Activated CD4-positive, CD25-positive, alpha-beta regulatory T cell treated with anti-CD3 and anti-CD28 coated beads, Interleukin-2, amount 50 U/mL, for 24 hours (primary cell): Measurements from ENCODE around the gene ADAP1.
A peak's percentile ranks its signal among the peaks of the same experiment; 100 is the strongest.

Experiments
- ATAC-seq, 2 donors: fragments of 150-1000 bp; cut with Tn5 transposase; one replicate each; pipeline ENCODE4 v1.10.0; 2021; ENCODE audit warnings: mild to moderate bottlenecking in 1 of 2, moderate library complexity in 1 of 2

The ADAP1 gene

DNA sequence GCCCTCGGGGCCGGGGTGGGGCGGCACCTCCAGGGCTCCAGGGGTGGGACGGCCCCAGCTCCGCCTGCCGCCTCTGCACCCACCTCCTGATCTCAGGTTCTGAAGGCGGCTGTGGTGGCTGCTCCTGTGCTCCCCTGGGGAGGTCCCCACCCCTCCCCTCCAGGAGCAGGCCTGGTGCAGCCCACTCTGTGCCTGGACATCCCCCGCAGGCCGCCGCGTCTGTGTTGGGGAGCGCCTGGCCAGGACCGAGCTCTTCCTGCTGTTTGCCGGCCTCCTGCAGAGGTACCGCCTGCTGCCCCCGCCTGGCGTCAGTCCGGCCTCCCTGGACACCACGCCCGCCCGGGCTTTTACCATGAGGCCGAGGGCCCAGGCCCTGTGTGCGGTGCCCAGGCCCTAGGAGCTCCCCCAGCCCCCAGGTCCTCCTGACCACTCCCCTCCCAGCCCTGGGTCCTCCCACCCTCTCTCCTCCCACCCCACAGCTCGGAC is 34.0 kb upstream of the ADAP1 start:
- no peak for ATAC-seq

DNA sequence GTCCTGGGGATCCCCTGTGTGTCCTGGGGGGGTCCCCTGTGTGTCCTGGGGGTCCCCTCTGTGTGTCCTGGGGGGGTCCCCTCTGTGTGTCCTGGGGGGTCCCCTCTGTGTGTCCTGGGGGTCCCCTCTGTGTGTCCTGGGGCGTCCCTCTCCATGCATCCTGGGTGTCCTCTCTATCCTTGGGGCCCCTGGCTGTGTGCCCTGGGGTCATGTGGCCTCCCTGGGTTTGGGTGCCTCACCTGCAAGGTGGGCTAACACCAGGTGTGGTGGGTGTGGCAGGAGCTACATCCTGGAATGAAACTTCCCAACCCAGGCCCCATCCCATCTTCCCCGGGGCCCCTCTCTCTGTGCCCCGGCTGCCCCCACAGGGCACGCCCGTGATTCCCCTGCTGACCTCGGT is 33.4 kb upstream of the ADAP1 start:
- ATAC-seq = no peak

DNA sequence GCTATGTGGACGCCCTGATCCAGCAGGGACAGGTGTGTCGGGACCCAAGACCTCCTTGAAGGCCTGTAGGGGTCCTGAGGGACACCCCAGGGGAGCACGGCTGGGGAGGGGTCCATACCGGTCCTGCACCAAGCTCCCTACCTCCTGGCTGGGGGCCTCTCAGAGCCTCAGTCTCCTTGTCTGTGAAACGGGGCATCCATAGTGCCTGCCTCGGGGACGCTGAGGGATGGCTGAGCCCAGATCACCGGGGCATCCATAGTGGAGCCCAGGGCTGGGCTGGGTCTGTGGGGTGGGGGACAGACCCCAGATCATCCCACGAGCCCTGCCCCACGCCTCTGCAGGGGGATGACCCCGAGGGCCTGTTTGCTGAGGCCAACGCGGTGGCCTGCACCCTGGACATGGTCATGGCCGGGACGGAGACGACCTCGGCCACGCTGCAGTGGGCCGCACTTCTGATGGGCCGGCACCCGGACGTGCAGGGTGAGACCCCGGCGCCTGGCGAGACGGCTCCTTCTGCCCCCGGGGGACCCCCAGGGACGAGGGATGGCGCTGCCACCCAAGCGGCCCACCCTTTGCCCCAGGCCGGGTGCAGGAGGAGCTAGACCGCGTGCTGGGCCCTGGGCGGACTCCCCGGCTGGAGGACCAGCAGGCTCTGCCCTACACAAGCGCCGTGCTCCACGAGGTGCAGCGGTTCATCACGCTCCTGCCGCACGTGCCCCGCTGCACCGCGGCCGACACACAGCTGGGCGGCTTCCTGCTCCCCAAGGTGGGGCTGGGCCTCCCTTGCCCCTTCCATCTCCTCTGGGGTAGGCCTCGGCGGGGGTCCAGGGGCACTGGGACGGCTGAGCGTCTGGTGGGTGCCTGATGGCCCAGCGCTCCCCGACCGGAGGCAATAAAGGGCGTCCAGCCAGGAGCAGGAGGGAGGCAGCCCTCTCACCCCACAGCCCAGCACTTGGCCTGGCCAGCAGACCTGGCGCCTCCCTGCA is 32.6 kb upstream of the ADAP1 start:
- ATAC-seq = no peak

DNA sequence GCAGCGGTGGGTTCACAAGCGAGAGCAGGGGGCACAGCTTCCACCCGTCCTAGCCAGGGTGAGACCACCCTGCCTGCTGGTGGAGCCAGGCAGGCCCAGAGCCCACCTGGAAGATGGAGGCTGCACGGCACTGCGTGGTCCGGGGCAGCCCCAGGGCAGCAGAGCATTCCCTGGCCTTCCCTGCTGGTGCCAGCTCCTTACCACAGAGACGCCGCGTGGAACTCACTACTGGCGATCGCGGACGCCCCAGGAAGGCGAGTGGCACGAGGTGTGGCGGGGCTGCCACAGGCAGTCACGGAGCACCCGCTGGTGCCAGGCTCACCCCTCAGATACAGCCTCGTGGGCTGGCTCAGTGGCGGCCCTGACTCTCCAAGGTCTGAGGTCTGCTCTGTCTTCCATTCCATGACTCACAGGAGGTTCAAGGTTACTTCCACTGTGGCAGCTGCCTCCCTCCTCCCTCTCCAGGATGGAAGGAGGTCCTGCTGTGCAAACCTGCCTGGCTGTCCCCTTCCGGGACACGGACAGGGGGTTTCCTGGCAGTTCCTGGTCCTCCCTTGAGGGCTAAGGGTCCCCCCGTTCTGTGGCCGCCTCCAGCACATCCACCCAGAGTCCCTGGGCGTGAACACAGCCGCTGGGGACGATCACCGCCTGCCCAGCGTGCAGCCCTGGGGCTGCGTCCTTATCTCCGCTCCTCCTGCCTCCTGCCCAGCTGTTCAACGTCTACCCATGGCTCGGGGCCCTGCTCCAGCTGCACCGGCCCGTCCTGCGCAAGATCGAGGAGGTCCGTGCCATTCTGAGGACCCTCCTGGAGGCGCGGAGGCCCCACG is 31.6 kb upstream of the ADAP1 start:
- ATAC-seq = no peak

DNA sequence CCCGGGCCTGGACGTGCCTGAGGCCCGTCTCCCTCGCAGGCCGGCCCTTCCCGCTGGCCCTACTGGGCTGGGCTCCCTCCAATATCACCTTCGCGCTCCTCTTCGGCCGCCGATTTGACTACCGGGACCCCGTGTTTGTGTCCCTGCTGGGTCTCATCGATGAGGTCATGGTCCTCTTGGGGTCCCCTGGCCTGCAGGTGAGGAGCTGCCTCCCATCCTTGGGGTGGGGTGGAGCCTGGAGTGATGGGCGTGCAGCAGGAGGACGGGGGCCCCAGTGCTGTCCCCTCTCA is 30.6 kb upstream of the ADAP1 start:
- ATAC-seq = no peak

DNA sequence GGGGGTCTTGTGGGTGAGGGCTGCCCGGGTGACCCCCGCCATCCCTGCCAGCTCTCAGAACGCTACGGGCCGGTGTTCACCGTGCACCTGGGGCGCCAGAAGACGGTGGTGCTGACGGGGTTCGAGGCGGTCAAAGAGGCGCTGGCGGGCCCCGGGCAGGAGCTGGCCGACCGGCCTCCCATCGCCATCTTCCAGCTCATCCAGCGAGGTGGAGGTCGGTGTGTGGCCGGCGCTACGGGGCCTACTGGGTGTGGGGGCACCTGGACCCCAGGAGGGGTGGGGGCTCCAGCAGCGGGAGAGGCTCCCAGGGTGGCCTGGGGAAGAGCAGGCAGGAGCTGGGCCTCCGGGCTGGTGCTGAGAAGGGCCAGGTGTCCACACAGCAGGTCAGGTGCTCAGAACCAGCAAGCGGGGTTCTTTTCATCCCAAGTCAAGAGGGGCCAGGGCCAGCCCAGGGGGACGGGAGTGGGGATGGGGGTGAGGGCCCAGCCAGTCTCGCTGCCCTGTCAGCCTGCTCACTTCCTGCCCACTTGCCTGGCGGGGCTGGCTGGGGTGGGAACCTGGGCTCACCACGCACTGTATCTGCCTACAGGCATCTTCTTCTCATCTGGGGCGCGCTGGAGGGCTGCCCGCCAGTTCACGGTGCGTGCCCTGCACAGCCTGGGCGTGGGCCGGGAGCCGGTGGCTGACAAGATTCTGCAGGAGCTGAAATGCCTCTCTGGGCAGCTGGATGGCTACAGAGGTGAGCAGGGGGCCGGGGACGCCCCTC is 30.1 kb upstream of the ADAP1 start:
- ATAC-seq = no peak

DNA sequence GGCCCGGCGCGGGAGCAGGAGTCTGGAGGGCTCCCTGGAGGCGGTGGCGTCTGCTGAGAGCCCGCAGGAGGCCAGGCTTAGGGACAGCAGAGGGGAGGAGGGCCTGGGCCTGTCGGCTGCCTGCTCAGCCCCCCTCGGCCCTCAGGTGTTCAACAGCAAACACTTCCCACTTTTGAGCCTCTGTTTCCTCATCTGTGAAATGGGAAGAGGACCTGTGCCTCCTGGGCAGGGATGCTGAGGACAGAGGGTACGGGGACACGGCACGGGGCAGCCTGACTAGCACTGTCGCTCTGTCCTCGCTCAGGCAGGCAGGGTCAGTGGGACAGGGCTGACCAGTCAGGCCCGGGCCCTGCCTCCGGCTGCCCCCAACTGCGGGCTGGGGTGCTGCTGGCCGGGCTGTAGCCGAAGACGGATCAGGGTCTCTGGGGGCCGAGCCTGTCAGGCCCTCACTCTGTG is 29.2 kb upstream of the ADAP1 start:
- no peak for ATAC-seq

DNA sequence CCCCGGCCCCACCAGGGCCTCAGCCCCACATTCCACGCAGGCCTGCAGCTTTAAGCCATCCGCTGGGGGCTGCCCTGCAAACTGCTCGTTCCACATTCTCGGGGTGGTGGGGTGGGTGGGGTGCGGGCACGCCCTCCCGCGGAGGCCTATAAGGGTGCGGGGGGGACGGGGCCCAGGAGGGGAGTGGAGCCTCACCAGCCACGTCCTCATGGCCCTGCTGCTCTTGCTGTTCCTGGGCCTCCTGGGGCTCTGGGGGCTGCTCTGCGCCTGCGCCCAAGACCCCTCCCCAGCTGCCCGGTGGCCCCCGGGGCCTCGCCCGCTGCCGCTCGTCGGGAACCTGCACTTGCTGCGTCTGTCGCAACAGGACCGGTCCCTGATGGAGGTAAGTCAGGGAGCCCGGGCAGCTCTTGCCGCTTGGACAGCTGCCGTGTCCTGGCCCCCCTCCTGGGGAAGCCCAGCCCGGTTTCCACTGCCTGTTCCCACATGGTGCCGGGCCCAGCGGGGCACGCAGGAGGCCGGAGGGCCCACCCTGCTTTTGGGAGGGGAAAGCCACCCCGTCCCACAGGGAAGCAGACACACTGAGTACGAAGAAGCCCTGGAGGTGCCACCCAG is 28.6 kb upstream of the ADAP1 start, which contains the start of gene CYP2W1:
Gene CYP2W1 (plus strand): TSS at position 178 of the 612 bp plus-strand sequence. CDS start 31 bp downstream, at position 209.
- ATAC-seq = no peak

DNA sequence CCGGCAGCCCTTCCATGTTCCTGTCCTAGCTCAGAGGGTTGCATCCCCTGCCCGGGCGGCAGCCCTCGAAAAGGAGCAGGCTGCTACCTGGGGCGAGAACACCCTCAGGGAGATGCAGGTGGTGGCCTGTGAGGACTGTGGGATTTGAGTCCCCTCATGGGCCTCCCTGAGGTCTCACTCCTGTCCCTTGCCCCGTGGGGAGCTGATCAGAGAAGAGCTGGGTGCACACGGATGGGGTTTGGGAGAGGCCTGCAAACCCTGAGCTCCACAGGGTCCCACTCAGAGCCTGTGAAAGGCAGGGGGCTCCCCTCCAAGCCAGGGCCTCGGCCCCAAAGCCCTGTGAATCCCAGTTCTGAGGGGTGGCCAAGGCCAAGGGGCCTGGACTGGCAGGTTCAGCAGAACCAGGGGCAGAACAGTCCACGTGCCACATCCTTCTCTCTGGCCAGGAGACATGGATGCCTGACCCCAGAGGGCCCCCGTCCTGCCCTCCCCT is 28.1 kb upstream of the ADAP1 start:
- ATAC-seq = no peak

DNA sequence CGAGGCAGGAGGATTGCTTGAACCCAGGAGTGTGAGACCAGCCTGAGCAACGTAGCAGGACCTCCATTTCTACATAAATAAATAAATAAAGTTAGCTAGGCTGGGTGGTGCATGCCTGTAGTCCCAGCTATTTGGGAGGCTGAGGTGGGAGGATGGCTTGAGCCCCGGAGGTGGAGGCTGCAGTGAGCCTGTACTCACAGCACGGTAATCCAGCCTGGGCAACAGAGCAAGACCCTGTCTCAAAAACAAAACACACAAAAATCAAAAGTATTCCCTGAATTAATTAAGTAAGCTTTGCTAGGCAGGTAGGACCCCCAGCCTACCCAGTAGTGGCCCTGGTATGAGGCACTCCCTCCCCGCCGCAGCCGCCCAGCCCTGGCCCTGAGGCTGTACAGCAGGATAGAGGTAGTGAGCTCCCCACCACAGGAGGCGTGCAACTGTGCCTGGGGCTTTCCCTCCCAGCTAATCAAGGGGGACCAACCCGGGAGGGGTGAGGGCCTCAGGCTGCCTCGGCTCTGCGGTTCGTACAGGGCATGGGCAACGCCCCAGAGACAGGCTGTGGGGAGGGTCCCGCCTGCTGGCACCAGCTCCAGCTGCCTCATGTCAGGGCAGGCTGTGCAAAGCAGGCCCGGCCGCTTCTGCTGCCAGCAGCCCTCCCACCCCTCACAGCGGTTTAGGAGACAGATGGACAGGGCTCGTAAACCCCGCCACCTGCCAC is 27.5 kb upstream of the ADAP1 start:
- no peak for ATAC-seq

DNA sequence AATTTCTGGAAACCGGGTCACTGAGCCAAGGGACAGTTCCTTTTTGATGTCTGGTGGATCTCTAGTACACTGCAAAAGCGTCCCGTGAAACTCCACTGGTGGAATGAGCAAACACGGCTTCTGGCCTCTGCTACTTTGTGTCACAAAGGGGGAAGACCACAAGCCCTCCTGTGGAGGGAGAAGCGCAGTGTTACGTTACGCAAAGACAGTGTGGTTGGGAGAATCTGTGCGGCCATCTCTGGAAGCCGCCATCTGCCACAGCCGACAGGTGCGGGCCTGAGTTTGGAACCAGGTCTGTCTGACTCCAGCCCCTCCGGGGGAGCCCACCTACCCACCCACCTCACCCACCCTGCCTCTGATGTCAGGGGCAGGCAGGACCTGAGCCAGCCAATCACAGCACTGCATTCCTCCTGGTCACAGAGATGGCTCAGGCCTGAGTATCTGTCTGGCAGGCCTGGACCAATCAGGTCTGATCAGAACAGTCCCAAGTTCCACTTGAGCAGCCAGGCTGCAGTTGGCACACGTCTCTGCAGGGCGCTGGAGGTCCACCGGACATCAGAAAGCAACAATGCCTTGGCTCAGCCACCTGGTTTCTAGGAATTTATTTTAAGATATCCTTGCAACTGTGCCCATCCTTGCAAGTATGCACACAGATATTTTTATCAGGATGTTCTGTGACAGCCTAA is 25.5 kb upstream of the ADAP1 start:
- no peak for ATAC-seq

DNA sequence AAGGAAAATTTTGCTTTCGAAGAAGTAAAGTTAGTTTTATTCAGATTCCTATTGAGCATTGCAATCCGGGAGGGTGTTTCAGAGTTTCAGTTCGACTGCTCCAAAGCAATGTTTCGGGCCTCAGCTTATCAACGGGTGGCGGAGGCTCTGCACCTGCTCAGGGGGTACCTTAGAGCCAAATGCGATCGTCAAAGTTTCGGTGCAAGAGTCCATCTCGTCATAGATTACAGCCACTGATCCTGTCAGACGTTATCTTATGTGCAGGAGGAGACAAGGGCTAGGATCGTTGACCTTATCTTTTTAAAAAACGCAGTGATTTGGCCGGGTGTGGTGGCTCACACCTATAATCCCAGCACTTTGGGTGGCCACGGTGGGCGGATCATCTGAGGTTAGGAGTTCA is 24.7 kb upstream of the ADAP1 start:
- ATAC-seq = no peak

DNA sequence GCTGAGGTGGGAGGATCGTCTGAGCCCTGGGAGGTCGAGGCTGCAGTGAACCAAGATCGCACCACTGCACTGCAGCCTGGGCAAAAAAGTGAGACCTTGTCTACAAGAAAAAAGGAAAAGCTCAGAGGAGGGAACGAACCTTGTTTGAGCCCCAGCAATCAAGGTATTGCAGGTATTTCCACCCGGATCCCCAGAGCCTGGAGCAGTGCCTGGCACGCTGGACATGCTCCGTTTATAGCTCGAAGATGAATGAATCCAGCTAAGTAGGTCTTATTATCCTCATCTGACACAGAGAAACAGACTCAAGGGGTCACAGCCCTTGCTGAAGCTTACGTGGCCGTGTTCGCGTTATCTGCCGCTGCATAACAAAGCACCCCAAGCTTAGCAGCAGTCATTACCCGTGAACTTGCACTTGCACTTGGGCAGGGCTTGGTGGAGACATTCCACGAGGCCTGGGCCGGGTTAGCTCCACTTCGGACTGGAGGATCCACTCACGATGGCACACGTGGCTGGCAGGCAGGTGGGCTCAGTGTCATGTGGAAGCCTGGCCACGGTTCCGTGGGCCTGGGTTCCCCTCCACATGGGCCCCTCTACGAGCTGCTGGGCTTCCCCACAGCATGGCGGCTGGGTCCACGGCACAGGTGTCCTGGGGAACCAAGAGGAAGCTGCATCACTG is 24.1 kb upstream of the ADAP1 start:
- ATAC-seq = no peak

DNA sequence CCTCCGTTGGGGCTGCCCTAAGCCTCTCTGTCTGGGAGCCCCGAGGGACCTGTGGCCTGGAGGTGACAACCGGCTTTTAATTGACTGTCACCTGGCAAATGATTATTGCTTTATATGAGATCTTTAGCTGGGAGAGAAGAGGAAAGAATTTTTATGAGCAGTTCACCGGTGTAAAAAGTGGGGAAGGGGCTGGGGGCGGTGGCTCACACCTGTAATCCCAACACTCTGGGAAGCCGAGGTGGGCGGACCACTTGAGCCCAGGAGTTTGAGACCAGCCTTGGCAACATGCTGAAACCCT is 23.5 kb upstream of the ADAP1 start:
- no peak for ATAC-seq

DNA sequence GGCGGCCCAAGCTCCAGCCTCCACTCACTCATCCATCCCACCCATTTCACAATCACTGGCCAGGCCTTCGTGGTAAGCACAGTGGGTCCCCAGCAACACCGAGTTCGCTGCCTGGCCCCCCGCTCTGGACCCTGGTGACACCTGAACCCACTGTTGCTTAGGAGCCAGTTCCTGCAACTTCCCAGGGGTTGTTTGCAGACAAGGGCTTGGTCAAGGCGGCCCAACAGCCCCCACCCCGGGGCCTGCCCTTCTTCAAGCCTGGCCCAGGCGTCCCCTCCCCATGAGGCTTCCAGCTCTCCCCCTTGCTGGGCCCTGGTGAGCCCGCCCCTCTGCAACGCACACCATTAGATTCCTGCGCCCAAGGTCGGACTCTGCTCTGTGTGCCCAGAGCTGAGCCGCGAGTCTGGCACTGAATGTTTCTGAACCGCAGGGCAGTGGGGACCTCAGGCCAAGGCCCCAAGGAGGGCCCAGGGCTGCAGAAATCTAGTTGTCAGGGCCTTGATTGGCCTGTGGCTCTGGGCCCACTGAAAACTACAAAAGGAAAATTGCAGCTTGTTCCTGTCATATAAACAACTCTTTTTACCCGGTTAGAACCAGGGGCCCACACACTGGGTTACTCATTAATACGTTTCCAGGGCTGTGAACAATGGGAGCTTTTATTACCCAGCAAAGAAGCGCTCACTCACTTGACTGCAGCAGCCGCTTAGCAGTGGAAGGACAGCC is 23.0 kb upstream of the ADAP1 start:
- no peak for ATAC-seq

DNA sequence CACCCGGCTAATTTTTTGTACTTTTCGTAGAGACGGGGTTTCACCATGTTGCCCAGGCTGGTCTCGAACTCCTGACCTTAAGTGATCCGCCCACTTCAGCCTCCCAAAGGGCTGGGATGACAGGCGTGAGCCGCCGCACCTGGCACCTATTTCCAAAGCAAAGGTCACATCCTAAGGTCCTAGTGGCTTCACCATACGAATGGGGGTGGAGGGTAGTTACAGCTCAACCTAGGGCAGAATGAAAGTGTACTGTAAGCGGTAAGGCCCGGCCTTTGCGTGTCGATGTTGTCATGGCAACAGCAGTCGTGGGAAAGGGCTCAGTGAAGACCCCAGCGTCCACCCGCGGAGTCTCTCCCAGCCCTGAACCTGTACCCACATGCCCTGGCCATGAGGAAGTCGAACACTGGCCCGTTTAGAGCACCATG is 22.4 kb upstream of the ADAP1 start:
- no peak for ATAC-seq

DNA sequence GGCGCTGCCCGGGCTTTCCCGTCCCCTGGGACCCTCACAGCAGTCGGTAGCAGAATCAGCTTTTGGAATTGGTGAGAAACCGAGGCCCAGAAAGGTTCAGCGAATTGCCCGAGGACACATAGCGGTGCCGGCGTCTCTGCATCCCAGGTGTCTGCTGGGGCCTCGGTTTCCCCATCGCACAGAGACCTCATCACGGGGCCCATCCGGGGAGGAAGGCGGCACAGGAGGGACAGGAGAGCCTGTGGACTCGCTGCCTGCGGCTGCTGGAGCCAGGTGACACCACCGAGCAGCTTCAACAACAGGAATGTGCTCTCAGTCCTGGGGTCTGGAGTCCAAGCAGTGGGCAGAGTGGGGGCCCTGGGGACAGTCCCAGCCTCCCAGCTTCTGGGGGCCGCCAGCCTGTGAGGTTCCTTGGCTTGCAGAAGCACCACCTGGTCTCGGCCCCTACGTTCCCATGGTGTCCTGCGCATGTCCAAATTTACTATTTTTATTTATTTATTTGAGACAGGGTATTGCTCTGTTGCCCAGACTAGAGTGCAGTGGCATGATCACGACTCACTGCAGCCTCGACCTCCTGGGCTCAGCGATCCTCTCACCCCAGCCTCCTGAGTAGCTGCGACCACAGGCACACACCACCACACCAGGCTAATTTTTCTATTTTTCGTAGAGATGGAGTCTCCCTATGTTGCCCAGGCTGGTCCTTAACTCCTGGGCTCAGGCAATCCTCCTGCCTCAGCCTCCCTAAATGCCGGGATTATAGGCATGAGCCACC is 21.4 kb upstream of the ADAP1 start:
- no peak for ATAC-seq

DNA sequence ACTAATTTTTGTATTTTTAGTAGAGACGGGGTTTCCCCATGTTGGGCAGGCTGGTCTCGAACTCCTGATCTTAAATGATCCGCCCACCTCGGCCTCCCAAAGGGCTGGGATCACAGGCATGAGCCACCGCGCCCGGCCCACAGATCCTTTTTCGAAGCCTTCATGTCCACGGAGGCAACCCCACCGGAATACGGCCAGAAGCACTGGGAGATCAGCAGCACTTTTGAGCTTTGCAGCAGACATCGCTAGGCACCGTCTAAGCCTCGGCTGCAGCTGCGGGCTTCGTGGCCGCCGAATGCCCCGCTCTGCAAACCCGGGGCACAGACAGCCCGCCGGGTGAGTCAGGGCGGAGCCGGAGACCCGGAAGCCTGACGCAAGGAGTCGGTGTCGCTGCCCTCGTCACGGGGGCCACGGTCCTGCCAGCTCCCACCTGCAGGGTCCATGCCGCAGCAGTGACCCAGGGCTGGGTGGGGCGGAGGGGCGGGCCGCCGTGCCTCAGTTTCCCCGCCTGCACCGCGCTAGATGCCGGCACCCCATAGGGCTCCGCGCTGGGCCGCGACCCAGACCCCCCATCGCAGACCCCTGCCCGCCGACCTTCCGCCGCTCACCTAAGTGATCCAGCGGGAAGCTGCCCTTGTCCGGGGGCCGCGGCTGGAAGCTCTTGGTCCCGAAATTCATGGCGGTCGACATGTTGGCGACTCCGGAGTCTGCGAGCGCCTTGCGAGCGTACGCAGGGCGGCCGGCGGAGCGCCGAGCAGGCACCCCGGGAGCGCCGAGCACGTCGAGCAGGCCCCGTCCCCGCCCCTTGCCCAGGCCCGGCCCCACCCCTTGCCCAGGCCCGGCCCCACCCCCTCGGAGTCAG is 20.6 kb upstream of the ADAP1 start, which contains the start of gene COX19:
Gene COX19 (minus strand): TSS at position 730 of the 862 bp plus-strand sequence. CDS start 40 bp downstream, at position 690.
- ATAC-seq = peak; percentile 90 to 93
